NCI-H1436 (cell line): ENCODE results near the gene GRM8.
"Not testable (repeated sequence)": the region's sequence is repeated elsewhere in the genome, so short reads cannot be mapped to it uniquely, and the experiment has no call there.

ENCODE experiments used
- DNase-seq: peaks from one replicate; lab custom pipeline; 2025; lab: John Stamatoyannopoulos, UW

Gene GRM8

GRCh38 chr7:126718419-126718818, 534.3 kb downstream of the GRM8 start:
- no peak for DNase-seq

GRCh38 chr7:126716321-126716720, 536.4 kb downstream of the GRM8 start:
- DNase-seq: no peak

GRCh38 chr7:126715076-126715475, 537.7 kb downstream of the GRM8 start:
- peak; percentile 68 for DNase-seq

GRCh38 chr7:126702242-126703016, 550.3 kb downstream of the GRM8 start:
- DNase-seq: no peak

DNA sequence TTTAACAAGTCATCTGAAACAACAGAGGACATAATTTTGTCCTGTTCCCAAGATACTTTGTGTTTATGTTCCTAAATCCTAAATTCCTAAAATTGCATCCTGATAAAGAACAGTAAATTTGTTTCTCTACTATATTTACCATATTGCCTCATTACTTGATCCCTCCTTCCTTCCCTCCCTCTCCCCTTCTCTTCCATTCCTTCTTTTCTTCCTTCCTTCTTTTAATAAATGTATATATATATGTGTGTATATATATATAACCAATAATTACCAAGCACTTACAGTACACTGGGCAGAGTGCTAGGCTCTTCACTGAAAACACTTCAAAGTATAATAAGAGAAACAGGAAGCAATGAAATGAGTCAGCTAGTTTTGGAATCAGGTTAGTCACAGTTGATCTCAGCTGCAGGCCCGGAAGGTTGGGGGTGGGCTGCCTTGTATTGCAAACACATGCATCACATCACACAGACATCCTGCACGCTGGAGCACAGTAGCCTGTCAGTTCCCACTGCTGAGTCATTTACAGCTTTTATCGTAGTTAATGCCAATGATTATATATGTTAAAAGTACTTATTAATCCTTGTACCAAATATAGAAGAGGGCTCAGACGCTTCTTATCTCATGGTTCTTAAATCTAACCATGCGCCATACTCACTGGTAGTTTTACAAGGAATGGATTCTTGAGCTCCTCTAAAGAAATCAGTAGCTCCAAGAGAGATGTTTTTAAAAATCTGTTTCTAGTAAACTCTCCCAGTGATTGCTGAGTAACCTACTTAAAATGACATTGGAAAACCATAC, 551.7 kb downstream of the GRM8 start:
- peak; percentile 83 for DNase-seq

DNA sequence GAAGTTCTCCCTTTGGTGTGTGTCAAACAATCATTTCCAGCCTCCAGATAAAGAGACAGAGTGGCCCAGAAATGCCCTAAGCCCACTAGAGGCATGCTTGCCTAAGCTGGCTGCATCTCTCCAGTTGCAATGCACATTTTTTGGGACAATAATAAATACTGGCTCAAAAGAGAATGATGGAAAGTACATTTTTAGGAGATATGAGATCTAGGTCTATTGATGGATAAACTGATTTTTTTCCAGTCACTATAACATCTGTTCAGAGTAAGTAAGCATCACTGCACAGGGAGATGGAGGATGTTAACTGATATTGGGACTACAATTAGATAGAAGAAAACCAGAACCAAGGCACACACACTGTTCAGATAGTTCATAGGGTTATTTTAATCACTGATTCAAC, 553.0 kb downstream of the GRM8 start:
- no peak for DNase-seq

- DNase-seq: no peak
These were observed 553.8 kb downstream of the GRM8 start for GRCh38 chr7:126698909-126699308.

- DNase-seq: no peak
These were observed 554.3 kb downstream of the GRM8 start for GRCh38 chr7:126698446-126698845.

DNA sequence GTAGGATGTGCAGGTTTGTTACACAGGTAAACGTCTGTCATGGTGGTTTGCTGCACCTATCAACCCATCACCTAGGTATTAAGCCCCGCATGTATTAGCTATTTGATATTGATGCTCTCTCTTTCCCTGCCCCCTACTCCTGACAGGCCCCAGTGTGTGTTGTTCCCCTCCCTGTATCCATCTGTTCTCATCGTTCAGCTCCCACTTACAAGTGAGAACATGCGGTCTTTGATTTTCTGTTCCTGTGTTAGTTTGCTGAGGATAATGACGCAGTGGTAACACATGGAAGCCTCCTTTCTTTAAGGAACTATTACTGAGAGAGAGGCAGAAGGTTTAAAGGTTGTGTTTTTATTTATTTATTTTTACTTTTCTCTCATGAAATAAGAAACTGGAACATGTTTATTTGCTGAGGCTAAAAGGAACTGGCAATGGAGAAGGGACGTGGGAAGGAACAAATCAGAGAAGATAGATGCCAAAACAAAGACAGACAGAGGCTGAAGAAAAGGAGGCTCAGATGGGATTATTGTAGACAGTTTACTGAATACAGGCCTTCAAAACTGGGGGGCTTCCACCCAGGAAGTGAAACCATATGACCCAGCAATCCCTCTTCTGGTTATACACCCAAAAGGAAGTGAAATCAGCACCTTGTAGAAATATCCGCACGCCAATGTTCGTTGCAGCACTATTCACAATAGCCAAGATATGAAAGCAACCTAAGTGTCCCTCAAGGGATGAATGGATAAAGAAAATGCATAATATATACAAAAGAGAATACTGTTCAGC, 556.3 kb downstream of the GRM8 start:
- DNase-seq: no peak

GRCh38 chr7:126690848-126691751, 561.6 kb downstream of the GRM8 start:
- no peak for DNase-seq

GRCh38 chr7:126690104-126690503, 562.6 kb downstream of the GRM8 start:
- no peak for DNase-seq

DNA sequence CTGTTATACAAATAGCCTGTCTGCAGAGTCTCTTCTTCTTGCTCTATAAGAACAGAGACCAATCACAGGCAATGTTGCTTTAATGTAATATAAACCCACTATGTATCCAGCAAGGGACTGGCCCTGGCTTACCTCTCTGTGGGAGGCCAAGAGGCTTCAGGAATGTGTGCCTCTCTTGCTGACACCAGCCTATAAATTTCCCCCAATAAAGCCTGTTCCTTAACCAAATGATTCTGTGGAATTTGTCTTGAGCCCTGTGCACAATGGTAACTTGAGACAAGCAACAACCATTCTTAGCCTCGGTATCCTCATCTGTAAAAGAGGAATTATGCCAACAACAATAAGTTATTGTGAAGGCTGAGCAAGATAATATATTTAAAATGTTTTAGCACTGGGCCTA, 563.7 kb downstream of the GRM8 start:
- no peak for DNase-seq

GRCh38 chr7:126686474-126686873, 566.3 kb downstream of the GRM8 start:
- no peak for DNase-seq

DNA sequence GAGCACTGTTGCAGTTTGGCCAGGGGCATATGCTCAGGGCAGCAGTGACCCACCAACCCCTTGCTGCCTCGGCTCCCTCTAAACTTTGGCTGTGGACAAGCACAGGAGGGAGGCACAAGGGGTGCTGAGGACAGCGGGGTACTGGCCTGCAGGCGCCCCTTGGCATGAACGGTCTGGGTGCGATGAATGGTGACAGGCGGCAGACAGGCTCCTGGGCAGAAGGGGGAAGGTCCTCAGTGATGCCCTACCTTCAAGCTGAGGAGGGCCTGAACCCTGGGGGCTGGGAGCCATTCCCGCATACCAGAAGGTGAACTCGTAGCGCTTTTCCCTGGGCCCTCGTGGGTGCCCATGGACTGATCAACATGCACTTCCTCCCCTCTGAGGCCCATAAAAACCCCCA, 567.1 kb downstream of the GRM8 start:
- no peak for DNase-seq

GRCh38 chr7:126685018-126685573, 567.6 kb downstream of the GRM8 start:
- no peak for DNase-seq

DNA sequence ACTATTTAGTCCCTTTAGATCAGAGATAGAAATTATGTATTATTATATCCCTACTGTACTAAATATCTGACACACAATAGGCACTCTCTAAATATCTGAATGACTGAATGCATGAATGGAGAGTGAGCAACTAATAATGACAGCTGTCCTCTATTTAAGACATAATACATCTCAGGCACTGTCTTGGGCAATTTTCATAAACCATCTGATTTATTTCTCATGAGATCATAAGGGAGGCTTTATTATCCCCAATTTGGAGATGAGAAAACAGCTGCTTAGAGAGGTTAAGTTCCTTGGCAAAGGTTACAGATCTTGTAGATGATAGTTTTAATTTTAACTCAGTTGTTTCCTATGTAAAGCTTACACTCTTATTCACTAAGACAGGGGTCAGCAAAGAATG, 570.6 kb downstream of the GRM8 start:
- DNase-seq: no peak

DNA sequence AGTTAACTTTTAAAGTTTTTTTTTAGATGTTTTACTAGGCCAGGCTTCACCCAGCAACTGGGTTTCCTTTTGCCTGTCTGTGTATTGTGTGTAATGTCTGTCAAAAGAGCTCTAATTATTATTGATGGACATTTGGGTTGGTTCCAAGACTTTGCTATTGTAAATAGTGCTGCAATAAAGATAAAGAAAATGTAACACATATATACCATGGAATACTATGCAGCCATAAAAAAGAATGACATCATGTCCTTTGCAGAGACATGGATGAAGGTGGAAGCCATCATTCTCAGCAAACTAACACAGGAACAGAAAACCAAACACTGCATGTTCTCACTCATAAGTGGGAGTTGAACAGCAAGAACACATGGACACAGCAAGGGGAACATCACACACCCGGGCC, 584.0 kb downstream of the GRM8 start:
- DNase-seq: not testable (repeated sequence)

DNA sequence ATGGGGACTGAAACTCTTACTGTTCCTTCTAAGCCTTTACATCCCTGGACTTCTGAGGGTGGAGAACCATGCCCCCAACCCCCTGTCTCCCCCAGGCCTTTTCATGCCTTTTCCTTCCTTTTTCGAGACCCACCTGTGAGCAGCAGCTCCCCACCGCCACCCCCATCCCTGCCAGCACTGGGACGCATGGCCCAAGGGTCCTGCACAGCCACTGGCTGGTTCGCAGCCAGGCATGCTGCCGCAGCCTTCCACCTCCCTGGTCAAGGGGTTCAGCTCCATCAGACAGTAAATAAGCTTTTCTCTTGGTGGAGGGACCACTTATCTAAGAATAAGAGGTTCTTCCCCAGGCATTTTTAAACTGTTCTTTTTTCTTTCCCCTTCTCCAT, 584.4 kb downstream of the GRM8 start:
- no peak for DNase-seq

GRCh38 chr7:126667742-126668366, 584.9 kb downstream of the GRM8 start:
- no peak for DNase-seq

DNA sequence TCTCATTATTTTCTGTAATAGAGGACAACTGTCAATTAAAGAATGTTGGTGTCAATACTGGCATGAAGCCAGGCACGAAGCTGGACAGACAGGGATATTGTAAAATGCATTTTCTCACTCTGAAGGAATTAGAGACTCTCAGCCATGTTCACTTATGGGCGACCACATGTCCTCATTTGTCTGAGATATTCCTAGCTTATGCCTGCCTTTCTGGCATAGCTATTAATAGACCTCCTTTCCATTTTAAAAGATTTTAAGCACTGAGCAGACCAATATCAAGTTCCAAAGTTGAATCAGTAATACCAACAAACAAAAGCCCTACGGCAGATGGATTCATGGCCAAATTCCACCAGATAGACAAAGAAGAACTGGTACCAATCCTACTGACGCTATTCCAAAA, 589.9 kb downstream of the GRM8 start:
- DNase-seq: no peak

DNA sequence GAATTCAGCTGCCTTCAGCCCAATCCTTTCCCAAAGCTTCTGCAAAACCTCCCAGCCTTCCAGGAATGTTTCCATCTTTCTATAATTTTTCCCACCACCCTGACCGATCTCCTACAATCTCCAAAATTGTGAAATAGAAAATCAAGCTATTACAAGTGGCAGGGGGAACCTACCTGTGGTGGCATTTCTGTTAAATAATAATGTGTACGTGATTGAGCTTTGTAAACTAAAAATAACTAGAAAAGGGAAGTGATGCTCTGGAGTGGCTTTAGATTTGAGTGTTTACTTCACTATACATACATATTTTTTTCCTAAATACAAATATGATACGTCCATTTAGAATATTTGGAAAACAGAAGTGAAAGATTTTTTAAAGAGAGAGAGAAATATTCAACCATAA, 593.6 kb downstream of the GRM8 start:
- DNase-seq: no peak
